Epithelial cell of esophagus (primary cell): ENCODE measurements around the gene NCOA1.

Experiments
- DNase-seq: peaks from one replicate; pipeline ENCODE4 v3.0.0; 2010; ENCODE audit warnings: low read depth
- H3K4me3 ChIP-seq: 2 replicates; pipeline ENCODE4 v1.5.1; 2011; ENCODE audit warnings: mild to moderate bottlenecking, low read length, control low read depth
- CTCF ChIP-seq: IDR thresholded peaks from 2 replicates; pipeline ENCODE4 v1.5.1; 2011; ENCODE audit warnings: low read depth, mild to moderate bottlenecking, low read length, control low read depth, inconsistent platforms; ENCODE audit not compliant: insufficient read depth; ENCODE audit errors: missing control alignments

NCOA1 gene

GRCh38 chr2:24731040-24731439 is 240.0 kb downstream of the NCOA1 start:
- H3K4me3 ChIP-seq = no peak overlapping the region
- TF ChIP-seq CTCF = no peak
- no peak for DNase-seq

GRCh38 chr2:24731923-24732322 is 240.9 kb downstream of the NCOA1 start:
- no peak for DNase-seq
- no peak overlapping the region for H3K4me3 ChIP-seq
- TF ChIP-seq CTCF = no peak

- no peak for DNase-seq
- TF ChIP-seq CTCF = no peak
- no peak overlapping the region for H3K4me3 ChIP-seq
Measured at GRCh38 chr2:24734741-24735140, 243.7 kb downstream of the NCOA1 start.

GRCh38 chr2:24739354-24740025 is 248.4 kb downstream of the NCOA1 start:
- no peak for DNase-seq
- no peak for TF ChIP-seq CTCF
- H3K4me3 ChIP-seq = no peak overlapping the region

GRCh38 chr2:24740142-24740541 is 249.1 kb downstream of the NCOA1 start:
- no peak for TF ChIP-seq CTCF
- DNase-seq = no peak
- H3K4me3 ChIP-seq = no peak overlapping the region

GRCh38 chr2:24742730-24743129 is 251.7 kb downstream of the NCOA1 start:
- DNase-seq = no peak
- no peak overlapping the region for H3K4me3 ChIP-seq
- no peak for TF ChIP-seq CTCF

- H3K4me3 ChIP-seq = no peak overlapping the region
- DNase-seq = no peak
- no peak for TF ChIP-seq CTCF
Measured at GRCh38 chr2:24743924-24744323, 252.9 kb downstream of the NCOA1 start.
